ENCODE results near the gene SAAL1.

- no peak for TF ChIP-seq CTCF (conservative IDR thresholded peaks at IDR 0.05 in 1 of 2, IDR thresholded peaks at IDR 0.05 in 1 of 2; ENCODE audit: extremely low read depth in 1 of 2, insufficient read depth in 1 of 2, low read depth in 1 of 2, low read length in 2 of 2)
- TF ChIP-seq EZH2 (IDR thresholded peaks at IDR 0.05; ENCODE audit: borderline replicate concordance, low read length), result no peak
Measured at GRCh38 chr11:18046116-18046777, 59.6 kb downstream of the SAAL1 start, which contains the start of gene TPH1.

Measured in mammary epithelial cell (primary cell).